HL-60 (cell line): ENCODE results near the gene CR2.

Source experiments
- GABPA ChIP-seq: IDR thresholded peaks from 2 replicates; pipeline ENCODE4 v1.6.1; 2012; ENCODE audit warnings: low read depth
- TF ChIP-seq, protein P1 (sequence below): IDR thresholded peaks from one replicate; pipeline ENCODE4 v1.5.1; 2011; ENCODE audit warnings: low read length, control low read depth, inconsistent platforms; ENCODE audit not compliant: insufficient read depth
- TF ChIP-seq, protein P2 (sequence below): IDR thresholded peaks from 2 replicates; pipeline ENCODE4 v1.6.1; 2012; ENCODE audit warnings: low read depth; ENCODE audit not compliant: insufficient replicate concordance

DNA sequence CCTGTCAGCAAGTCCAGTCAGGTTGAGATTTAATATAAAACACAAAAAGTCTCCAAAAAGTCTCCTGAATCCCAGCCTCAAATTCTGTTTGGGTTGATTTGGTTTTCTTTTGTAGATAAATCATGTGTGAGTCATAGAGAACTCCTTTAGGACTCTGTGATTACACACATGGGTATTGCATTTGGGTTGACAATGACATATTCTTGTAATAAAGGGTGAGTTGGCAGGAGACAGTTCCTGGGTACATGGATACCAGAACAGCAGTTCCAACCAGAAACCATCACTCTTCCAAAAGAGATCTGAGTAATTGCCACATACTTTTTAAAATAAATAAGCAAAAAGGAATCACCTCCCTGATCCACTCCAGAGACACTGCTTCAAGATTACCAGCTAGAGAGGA is 8.9 kb downstream of the CR2 start:
- TF ChIP-seq, protein P1, sequence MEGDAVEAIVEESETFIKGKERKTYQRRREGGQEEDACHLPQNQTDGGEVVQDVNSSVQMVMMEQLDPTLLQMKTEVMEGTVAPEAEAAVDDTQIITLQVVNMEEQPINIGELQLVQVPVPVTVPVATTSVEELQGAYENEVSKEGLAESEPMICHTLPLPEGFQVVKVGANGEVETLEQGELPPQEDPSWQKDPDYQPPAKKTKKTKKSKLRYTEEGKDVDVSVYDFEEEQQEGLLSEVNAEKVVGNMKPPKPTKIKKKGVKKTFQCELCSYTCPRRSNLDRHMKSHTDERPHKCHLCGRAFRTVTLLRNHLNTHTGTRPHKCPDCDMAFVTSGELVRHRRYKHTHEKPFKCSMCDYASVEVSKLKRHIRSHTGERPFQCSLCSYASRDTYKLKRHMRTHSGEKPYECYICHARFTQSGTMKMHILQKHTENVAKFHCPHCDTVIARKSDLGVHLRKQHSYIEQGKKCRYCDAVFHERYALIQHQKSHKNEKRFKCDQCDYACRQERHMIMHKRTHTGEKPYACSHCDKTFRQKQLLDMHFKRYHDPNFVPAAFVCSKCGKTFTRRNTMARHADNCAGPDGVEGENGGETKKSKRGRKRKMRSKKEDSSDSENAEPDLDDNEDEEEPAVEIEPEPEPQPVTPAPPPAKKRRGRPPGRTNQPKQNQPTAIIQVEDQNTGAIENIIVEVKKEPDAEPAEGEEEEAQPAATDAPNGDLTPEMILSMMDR: no peak
- no peak for TF ChIP-seq GABPA
- TF ChIP-seq, protein P2, sequence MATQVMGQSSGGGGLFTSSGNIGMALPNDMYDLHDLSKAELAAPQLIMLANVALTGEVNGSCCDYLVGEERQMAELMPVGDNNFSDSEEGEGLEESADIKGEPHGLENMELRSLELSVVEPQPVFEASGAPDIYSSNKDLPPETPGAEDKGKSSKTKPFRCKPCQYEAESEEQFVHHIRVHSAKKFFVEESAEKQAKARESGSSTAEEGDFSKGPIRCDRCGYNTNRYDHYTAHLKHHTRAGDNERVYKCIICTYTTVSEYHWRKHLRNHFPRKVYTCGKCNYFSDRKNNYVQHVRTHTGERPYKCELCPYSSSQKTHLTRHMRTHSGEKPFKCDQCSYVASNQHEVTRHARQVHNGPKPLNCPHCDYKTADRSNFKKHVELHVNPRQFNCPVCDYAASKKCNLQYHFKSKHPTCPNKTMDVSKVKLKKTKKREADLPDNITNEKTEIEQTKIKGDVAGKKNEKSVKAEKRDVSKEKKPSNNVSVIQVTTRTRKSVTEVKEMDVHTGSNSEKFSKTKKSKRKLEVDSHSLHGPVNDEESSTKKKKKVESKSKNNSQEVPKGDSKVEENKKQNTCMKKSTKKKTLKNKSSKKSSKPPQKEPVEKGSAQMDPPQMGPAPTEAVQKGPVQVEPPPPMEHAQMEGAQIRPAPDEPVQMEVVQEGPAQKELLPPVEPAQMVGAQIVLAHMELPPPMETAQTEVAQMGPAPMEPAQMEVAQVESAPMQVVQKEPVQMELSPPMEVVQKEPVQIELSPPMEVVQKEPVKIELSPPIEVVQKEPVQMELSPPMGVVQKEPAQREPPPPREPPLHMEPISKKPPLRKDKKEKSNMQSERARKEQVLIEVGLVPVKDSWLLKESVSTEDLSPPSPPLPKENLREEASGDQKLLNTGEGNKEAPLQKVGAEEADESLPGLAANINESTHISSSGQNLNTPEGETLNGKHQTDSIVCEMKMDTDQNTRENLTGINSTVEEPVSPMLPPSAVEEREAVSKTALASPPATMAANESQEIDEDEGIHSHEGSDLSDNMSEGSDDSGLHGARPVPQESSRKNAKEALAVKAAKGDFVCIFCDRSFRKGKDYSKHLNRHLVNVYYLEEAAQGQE: no peak
